Mesenchymal stem cell (in vitro differentiated cells and primary cell): ENCODE data around the gene ZMIZ2.

Experiments used
- DNase-seq: peaks from one replicate; pipeline ENCODE4 v3.0.0-alpha.2; 2013
- H2AFZ ChIP-seq: one replicate; pipeline ENCODE4 v1.6.1; 2013; ENCODE audit warnings: low read depth, mild to moderate bottlenecking, control low read depth, inconsistent platforms, low read length, moderate library complexity
- H2AK5ac ChIP-seq: 2 replicates; pipeline ENCODE4 v1.6.1; 2013; ENCODE audit warnings: low read length, moderate library complexity, mild to moderate bottlenecking, inconsistent platforms; ENCODE audit not compliant: severe bottlenecking
- H2BK120ac ChIP-seq: one replicate; pipeline ENCODE4 v1.6.1; 2013; ENCODE audit warnings: low read depth, mild to moderate bottlenecking, inconsistent platforms, low read length, moderate library complexity
- H2BK12ac ChIP-seq, 2 experiments: one replicate each; pipeline ENCODE4 v1.6.1; 2013; ENCODE audit warnings: inconsistent platforms in 2 of 2, low read length in 2 of 2, mild to moderate bottlenecking in 2 of 2, moderate library complexity in 2 of 2, control low read depth in 1 of 2
- H2BK15ac ChIP-seq: one replicate; pipeline ENCODE4 v1.6.1; 2013; ENCODE audit warnings: mild to moderate bottlenecking, low read depth, inconsistent platforms; ENCODE audit not compliant: poor library complexity, severe bottlenecking
- H2BK5ac ChIP-seq: 2 replicates; pipeline ENCODE4 v1.6.1; 2013; ENCODE audit warnings: low read depth, mild to moderate bottlenecking, low read length, control low read depth, inconsistent platforms; ENCODE audit not compliant: poor library complexity, severe bottlenecking
- H3K14ac ChIP-seq, 2 experiments: one replicate each; pipeline ENCODE4 v1.6.1; 2013; ENCODE audit warnings: inconsistent platforms in 2 of 2, low read length in 2 of 2, control low read depth in 1 of 2, mild to moderate bottlenecking in 1 of 2, moderate library complexity in 1 of 2
- H3K18ac ChIP-seq, 2 experiments: one replicate each; pipeline ENCODE4 v1.6.1; 2013; ENCODE audit warnings: inconsistent platforms in 2 of 2, low read length in 2 of 2, control low read depth in 1 of 2, low read depth in 1 of 2, mild to moderate bottlenecking in 1 of 2
- H3K23ac ChIP-seq, 2 experiments: one replicate each; pipeline ENCODE4 v1.6.1; 2013; ENCODE audit warnings: inconsistent platforms in 2 of 2, low read length in 2 of 2, mild to moderate bottlenecking in 2 of 2, moderate library complexity in 2 of 2, control low read depth in 1 of 2
- H3K27ac ChIP-seq: 2 replicates; pipeline ENCODE4 v1.5.1; 2013; ENCODE audit warnings: mild to moderate bottlenecking, moderate library complexity, low read length, control low read depth, inconsistent platforms; ENCODE audit not compliant: poor library complexity, severe bottlenecking
- H3K27me3 ChIP-seq, 2 experiments: 2 replicates each; pipeline versions ENCODE4 v1.6.1 to v1.7.0; 2013; ENCODE audit warnings: low read length in 2 of 2, mild to moderate bottlenecking in 2 of 2, moderate library complexity in 2 of 2, control low read depth in 1 of 2, inconsistent platforms in 1 of 2; ENCODE audit not compliant: control insufficient read depth in 1 of 2, insufficient read depth in 1 of 2
- H3K36me3 ChIP-seq, 2 experiments: 2 replicates each; pipeline versions ENCODE4 v1.6.1 to v1.7.0; 2013; ENCODE audit warnings: low read length in 2 of 2, control low read depth in 1 of 2, inconsistent platforms in 1 of 2, low read depth in 1 of 2, mild to moderate bottlenecking in 1 of 2; ENCODE audit not compliant: insufficient read depth in 2 of 2, control insufficient read depth in 1 of 2
- H3K4ac ChIP-seq, 2 experiments: one replicate each; pipeline ENCODE4 v1.6.1; 2013; ENCODE audit warnings: inconsistent platforms in 2 of 2, low read length in 2 of 2, mild to moderate bottlenecking in 2 of 2, moderate library complexity in 2 of 2, control low read depth in 1 of 2, low read depth in 1 of 2
- H3K4me1 ChIP-seq: 2 replicates; pipeline ENCODE4 v1.6.1; 2013; ENCODE audit warnings: low read depth, low read length, control low read depth; ENCODE audit not compliant: control insufficient read depth, insufficient read depth
- H3K4me2 ChIP-seq: 2 replicates; pipeline ENCODE4 v1.6.1; 2013; ENCODE audit warnings: low read length, mild to moderate bottlenecking, inconsistent platforms; ENCODE audit not compliant: poor library complexity, severe bottlenecking
- H3K4me3 ChIP-seq, 2 experiments: 2 replicates each; pipeline versions ENCODE4 v1.5.1 to v1.7.0; 2013; ENCODE audit warnings: low read length in 2 of 2, mild to moderate bottlenecking in 2 of 2, control low read depth in 1 of 2, low read depth in 1 of 2; ENCODE audit not compliant: insufficient read depth in 1 of 2
- H3K79me1 ChIP-seq: replicated peaks from 2 replicates; pipeline ENCODE4 v1.6.1; 2013; ENCODE audit warnings: mild to moderate bottlenecking, control low read depth, low read length, inconsistent platforms; ENCODE audit not compliant: poor library complexity, severe bottlenecking
- H3K9ac ChIP-seq: 2 replicates; pipeline ENCODE4 v1.7.0; 2013; ENCODE audit warnings: mild to moderate bottlenecking, low read length, moderate library complexity
- H3K9me3 ChIP-seq: 2 replicates; pipeline ENCODE4 v1.7.0; 2013; ENCODE audit warnings: mild to moderate bottlenecking, low read length; ENCODE audit not compliant: control insufficient read depth
- H4K8ac ChIP-seq: one replicate; pipeline ENCODE4 v1.6.1; 2013; ENCODE audit warnings: inconsistent platforms, mild to moderate bottlenecking, low read length, moderate library complexity
- H4K91ac ChIP-seq: one replicate; pipeline ENCODE4 v1.6.1; 2013; ENCODE audit warnings: mild to moderate bottlenecking, low read length, inconsistent platforms
- WGBS: methylation state at CpG from one replicate; pipeline ENCODE4 v1.1.7; 2013; ENCODE audit warnings: mixed read lengths; 5-methylcytosine and 5-hydroxymethylcytosine counted together

The ZMIZ2 gene

DNA sequence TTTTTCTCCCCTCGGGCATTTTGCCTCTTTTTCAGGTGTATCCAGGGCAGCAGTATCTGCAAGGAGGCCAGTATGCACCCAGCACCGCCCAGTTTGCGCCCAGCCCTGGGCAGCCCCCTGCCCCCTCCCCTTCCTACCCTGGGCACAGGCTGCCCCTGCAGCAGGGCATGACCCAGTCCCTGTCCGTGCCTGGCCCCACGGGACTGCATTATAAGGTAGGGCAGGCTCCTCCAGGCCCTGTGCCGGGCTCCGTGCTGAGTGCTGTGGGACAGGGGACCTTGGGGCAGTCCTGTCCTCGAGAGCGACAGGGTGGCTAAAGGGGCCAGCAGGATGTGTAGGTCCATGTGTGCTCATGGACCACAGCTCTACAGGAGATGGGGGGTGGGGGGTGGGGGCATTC lies 10.6 kb downstream of the ZMIZ2 start:
- no peak overlapping the region for H3K18ac ChIP-seq
- no peaks in the 10 kb centered on the region for H3K9me3 ChIP-seq
- 97% methylated on average over 9 of the region's 9 CpGs for WGBS
- H3K14ac ChIP-seq = no peak overlapping the region
- peaks cover 21% of the 10 kb centered on the region for H3K4me1 ChIP-seq
- no peak for DNase-seq
- H2BK15ac ChIP-seq = no peak overlapping the region
- H3K79me1 ChIP-seq = peaks cover 39% of the 10 kb centered on the region
- H2BK12ac ChIP-seq = no peak overlapping the region
- no peak overlapping the region for H3K4ac ChIP-seq
- no peak overlapping the region for H3K27ac ChIP-seq
- H2BK5ac ChIP-seq = no peak overlapping the region
- H3K36me3 ChIP-seq = peaks cover 65 to 86% of the 10 kb centered on the region in 2 experiments
- H3K4me2 ChIP-seq = no peak overlapping the region
- no peak overlapping the region for H2BK120ac ChIP-seq
- H4K8ac ChIP-seq = no peak overlapping the region
- H2AK5ac ChIP-seq = no peak overlapping the region
- H3K23ac ChIP-seq = peak overlapping the region in 1 of 2 experiments; percentile 43
- no peaks in the 10 kb centered on the region for H3K27me3 ChIP-seq
- H3K4me3 ChIP-seq = no peak overlapping the region
- H3K9ac ChIP-seq = no peak overlapping the region
- no peak overlapping the region for H2AFZ ChIP-seq
- no peak overlapping the region for H4K91ac ChIP-seq

DNA sequence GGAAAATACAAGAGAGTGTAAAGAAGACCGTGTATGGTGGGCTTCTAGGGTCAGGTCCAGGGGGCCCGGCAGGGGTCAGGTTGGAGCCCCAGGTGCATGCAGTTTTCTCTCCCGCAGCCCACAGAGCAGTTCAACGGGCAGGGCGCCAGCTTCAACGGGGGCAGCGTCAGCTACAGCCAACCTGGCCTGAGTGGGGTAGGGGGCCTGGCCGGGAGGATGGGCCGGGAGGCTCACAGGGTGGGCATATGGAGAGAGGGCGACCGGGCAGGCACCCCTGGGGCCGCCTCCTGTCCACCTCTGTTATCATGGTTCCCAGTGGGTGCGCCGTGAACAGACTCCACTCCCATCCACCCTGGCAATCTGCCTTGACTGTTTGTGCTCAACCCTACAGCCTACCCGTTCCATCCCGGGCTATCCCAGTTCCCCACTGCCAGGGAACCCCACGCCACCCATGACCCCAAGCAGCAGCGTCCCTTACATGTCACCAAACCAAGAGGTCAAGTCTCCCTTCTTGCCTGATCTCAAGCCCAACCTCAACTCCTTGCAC lies 11.5 kb downstream of the ZMIZ2 start:
- no peaks in the 10 kb centered on the region for H3K27me3 ChIP-seq
- no peak for DNase-seq
- H2BK12ac ChIP-seq = no peak overlapping the region
- H2AK5ac ChIP-seq = no peak overlapping the region
- no peaks in the 10 kb centered on the region for H3K9me3 ChIP-seq
- WGBS = 96% methylated on average over 12 of the region's 18 CpGs
- no peak overlapping the region for H3K4me3 ChIP-seq
- no peak overlapping the region for H2BK15ac ChIP-seq
- H4K91ac ChIP-seq = no peak overlapping the region
- H3K9ac ChIP-seq = no peak overlapping the region
- no peak overlapping the region for H4K8ac ChIP-seq
- peaks cover 30% of the 10 kb centered on the region for H3K79me1 ChIP-seq
- no peak overlapping the region for H3K14ac ChIP-seq
- no peak overlapping the region for H2BK5ac ChIP-seq
- H3K4me2 ChIP-seq = no peak overlapping the region
- H2BK120ac ChIP-seq = no peak overlapping the region
- H3K36me3 ChIP-seq = peaks cover 74 to 87% of the 10 kb centered on the region in 2 experiments
- H3K18ac ChIP-seq = no peak overlapping the region
- H3K23ac ChIP-seq = no peak overlapping the region
- H3K4ac ChIP-seq = no peak overlapping the region
- no peak overlapping the region for H2AFZ ChIP-seq
- peaks cover 13% of the 10 kb centered on the region for H3K4me1 ChIP-seq
- H3K27ac ChIP-seq = no peak overlapping the region

- Histone ChIP-seq H3K14ac (no peak overlapping the region), H3K9me3 (no peaks in the 10 kb centered on the region), H3K4ac (no peak overlapping the region), H2BK5ac (no peak overlapping the region), H3K4me2 (no peak overlapping the region), H3K23ac (no peak overlapping the region), H2BK12ac (no peak overlapping the region), H3K27ac (no peak overlapping the region), H2AFZ (no peak overlapping the region), H2BK120ac (no peak overlapping the region), H2AK5ac (no peak overlapping the region), H3K4me3 (no peak overlapping the region), H3K27me3 (no peaks in the 10 kb centered on the region), H2BK15ac (no peak overlapping the region), H3K79me1 (peaks cover 23% of the 10 kb centered on the region), H4K8ac (no peak overlapping the region), H3K36me3 (peaks cover 85 to 94% of the 10 kb centered on the region in 2 experiments), H3K9ac (no peak overlapping the region), H3K18ac (no peak overlapping the region), H4K91ac (no peak overlapping the region), H3K4me1 (peaks cover 2% of the 10 kb centered on the region)
- 92% methylated on average over 44 of the region's 48 CpGs for WGBS
- DNase-seq = no peak
Observed at GRCh38 chr7:44761207-44762161, 12.8 kb downstream of the ZMIZ2 start.

DNA sequence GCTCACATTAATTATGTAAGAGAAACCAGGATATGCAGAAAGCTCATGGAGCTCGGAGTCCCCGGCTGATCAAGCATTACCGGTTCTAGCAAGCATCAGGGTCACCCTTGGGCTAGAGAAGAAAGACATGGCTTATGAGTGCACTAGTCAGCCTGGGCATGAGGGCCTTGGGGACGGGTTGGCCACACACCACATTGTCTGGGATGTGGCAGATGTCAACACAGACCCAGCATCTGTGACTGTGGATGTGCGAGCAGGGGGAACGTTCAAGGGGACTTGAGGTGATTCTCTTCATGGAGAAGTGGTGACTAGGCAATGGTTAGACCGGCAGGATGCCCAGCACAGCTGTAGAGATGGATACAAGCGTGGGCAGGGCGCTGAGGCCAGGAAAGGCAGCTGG lies 13.7 kb downstream of the ZMIZ2 start:
- no peak overlapping the region for H2BK5ac ChIP-seq
- no peak overlapping the region for H2AK5ac ChIP-seq
- no peak overlapping the region for H4K91ac ChIP-seq
- no peak overlapping the region for H3K4ac ChIP-seq
- 96% methylated on average over 9 of the region's 9 CpGs for WGBS
- H3K18ac ChIP-seq = no peak overlapping the region
- H2AFZ ChIP-seq = no peak overlapping the region
- peaks cover 18% of the 10 kb centered on the region for H3K79me1 ChIP-seq
- no peak overlapping the region for H3K4me2 ChIP-seq
- H3K36me3 ChIP-seq = peaks cover 85 to 94% of the 10 kb centered on the region in 2 experiments
- H3K9ac ChIP-seq = no peak overlapping the region
- no peak for DNase-seq
- H2BK120ac ChIP-seq = no peak overlapping the region
- no peaks in the 10 kb centered on the region for H3K9me3 ChIP-seq
- no peak overlapping the region for H3K4me3 ChIP-seq
- H2BK15ac ChIP-seq = no peak overlapping the region
- no peak overlapping the region for H3K23ac ChIP-seq
- H4K8ac ChIP-seq = no peak overlapping the region
- peaks cover 5% of the 10 kb centered on the region for H3K4me1 ChIP-seq
- no peak overlapping the region for H3K27ac ChIP-seq
- no peak overlapping the region for H3K14ac ChIP-seq
- H3K27me3 ChIP-seq = no peaks in the 10 kb centered on the region
- H2BK12ac ChIP-seq = no peak overlapping the region
